Naive thymus-derived CD8-positive, alpha-beta T cell (primary cell): ENCODE data around the gene ADAMTS17. TPM values are rescaled to one million over a fixed set of nuclear protein-coding genes. Genes with fewer than 3 reads are reported as not detected.

ENCODE experiments used
- ATAC-seq, 2 donors: fragments of 150-1000 bp; cut with Tn5 transposase in 1 of 2; sonication (Bioruptor Pico), chemical (Tn5 transposase) in 1 of 2; 1 replicate in 1 of 2; 2 replicates in 1 of 2; pipeline ENCODE4 v1.10.0; 2021; ENCODE audit warnings: mild to moderate bottlenecking in 2 of 2, moderate library complexity in 2 of 2
- POLR2A ChIA-PET: fragments of 350-600 bp; sonication (Branson Sonifier 250); formaldehyde crosslinking; loops from one replicate; lab custom pipeline; 2021; ENCODE audit warnings: antibody characterized with exemption; lab: Charles Lee
- DNase-seq, 10 donors: peaks; one replicate each; pipeline versions ENCODE4 v3.0.0 to v3.0.0-alpha.2; 2020 to 2022
- H3K27ac Mint-ChIP-seq, 10 donors: one replicate each; pipeline ENCODE4 v1.8.0; 2020 to 2022; ENCODE audit warnings: mild to moderate bottlenecking in 10 of 10, mixed read lengths in 10 of 10, moderate library complexity in 4 of 10, inconsistent platforms in 1 of 10
- H3K27me3 Mint-ChIP-seq, 5 donors: one replicate each; pipeline ENCODE4 v1.8.0; 2021 to 2022; ENCODE audit warnings: mixed read lengths in 5 of 5
- H3K36me3 Mint-ChIP-seq, 3 donors: one replicate each; pipeline ENCODE4 v1.8.0; 2020 to 2022; ENCODE audit warnings: mixed read lengths in 3 of 3, mild to moderate bottlenecking in 2 of 3, inconsistent platforms in 1 of 3
- H3K4me1 Mint-ChIP-seq, 4 donors: one replicate each; pipeline ENCODE4 v1.8.0; 2021 to 2022; ENCODE audit warnings: mixed read lengths in 4 of 4
- H3K4me3 Mint-ChIP-seq, 10 donors: one replicate each; pipeline ENCODE4 v1.8.0; 2020 to 2022; ENCODE audit warnings: mild to moderate bottlenecking in 10 of 10, mixed read lengths in 10 of 10, moderate library complexity in 6 of 10, inconsistent platforms in 1 of 10
- H3K9me3 Mint-ChIP-seq, 9 donors: one replicate each; pipeline ENCODE4 v1.8.0; 2020 to 2022; ENCODE audit warnings: mixed read lengths in 9 of 9, mild to moderate bottlenecking in 3 of 9, inconsistent platforms in 1 of 9, moderate library complexity in 1 of 9
- polyA plus RNA-seq, 3 donors: library from polyadenylated mRNA; unstranded; fragments of 300-500 nt; fragmentation: Illumina TruSeq; gene quantifications; one replicate each; pipeline ENCODE4 v1.2.3, GENCODE V29; 2021
- total RNA-seq, 8 experiments: library from RNA in 2 of 8; stranded (reverse) in 2 of 8; gene quantifications; one replicate each; pipeline ENCODE4 v1.2.3 and lab custom pipeline; 2021 to 2026

Gene ADAMTS17
- total and polyA plus RNA-seq, 5 experiments from 2014 or later, result 0.20 to 4.6 (median 1.8) TPM

DNA sequence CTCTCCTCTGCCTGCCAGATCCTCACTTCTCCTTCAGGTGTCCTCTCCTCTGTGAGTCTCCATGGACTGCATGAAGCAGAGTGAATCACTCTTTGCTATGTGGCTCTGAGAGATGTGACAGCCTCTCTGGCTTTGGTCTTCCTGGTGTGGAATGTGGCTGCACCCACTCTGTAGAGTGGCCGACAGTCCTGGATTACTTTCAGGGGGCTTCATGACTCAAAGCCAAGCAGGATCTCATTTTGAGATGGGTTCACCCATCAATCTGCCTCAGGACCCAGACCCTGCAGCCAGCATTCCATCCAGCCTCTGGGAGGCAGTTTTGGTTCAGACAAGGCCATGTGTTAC is 386.6 kb downstream of the ADAMTS17 start:
- Mint-ChIP-seq H3K27me3 (peaks cover 5 to 68% (median 35%) of the 10 kb centered on the region in 5 donors), H3K36me3 (peaks cover 2 to 6% (median 3%) of the 10 kb centered on the region in 3 donors), H3K27ac (no peak overlapping the region), H3K4me1 (peaks cover 9 to 16% (median 12%) of the 10 kb centered on the region in 4 donors), H3K9me3 (peaks cover 0 to 6% (median 2%) of the 10 kb centered on the region in 9 donors), H3K4me3 (no peak overlapping the region)
- ATAC-seq, result no peak
- DNase-seq, result no peak
- POLR2A ChIA-PET, result no interaction called here

DNA sequence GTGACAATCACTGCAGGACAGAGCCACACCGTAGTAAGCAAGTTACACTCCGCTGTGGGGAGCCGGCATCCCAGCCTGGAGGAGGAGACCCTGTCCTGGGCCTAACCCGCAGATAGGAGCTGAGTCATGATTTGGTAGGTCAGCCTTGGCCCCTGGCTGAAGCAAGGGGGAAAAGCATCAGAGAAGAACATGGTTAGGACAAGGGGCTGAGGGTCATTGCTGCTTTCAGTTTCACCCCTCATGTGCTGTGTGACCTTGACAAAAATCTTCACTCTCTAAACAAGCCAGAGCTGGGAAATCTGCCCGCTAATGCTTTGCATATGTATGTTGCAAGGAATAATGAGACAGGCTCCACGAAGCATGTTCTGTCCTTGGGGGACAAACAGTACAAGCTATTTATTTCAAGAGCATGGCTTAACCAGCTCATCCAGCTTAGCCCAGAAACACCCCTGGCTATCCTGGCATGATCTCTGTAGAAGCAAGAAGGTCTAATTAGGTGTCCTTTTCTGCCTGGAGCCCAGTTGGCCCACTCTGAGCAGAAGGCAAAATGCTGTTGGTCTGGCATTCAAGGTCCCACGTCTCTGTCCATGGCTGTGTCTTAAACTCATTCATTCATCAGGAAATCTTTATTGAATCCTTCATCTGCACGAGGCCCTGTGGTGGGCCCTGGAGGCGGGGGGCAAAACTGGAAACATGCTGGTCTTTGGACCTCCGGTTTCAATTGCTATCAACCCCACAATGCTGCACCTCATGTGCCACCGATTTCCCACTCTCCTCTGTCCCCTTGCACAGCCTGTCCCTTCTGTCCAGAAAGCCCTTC is 387.2 kb downstream of the ADAMTS17 start:
- POLR2A ChIA-PET, result no interaction called here
- DNase-seq, result no peak
- peaks cover 4 to 62% (median 32%) of the 10 kb centered on the region in 5 donors for H3K27me3 Mint-ChIP-seq

DNA sequence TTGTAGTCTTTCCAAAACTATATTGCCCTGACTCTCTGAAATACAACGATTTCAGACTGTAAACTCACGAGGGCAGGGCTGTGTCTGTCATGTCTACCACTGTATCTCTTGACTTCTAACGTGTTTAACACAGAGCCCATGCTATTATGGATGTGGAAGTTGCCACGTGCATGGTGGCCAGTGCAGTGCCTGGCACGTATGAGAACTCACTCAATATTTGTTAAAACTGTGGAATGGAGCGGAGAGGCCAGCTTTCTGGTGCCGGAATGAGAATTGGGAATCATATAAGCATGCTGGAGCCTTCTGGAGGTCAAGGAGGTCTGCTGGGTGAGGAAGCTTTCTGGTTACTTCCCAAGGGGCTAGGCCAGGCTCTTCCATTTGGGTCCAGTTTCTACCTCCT is 387.9 kb downstream of the ADAMTS17 start:
- H3K27me3 Mint-ChIP-seq, result peaks cover 4 to 59% (median 31%) of the 10 kb centered on the region in 5 donors
- POLR2A ChIA-PET, result no interaction called here
- H3K36me3 Mint-ChIP-seq, result peaks cover 2 to 10% (median 9%) of the 10 kb centered on the region in 3 donors
- DNase-seq, result no peak
- H3K4me1 Mint-ChIP-seq, result peaks cover 9 to 16% (median 12%) of the 10 kb centered on the region in 4 donors
- no peak overlapping the region for H3K4me3 Mint-ChIP-seq
- ATAC-seq, result no peak
- H3K27ac Mint-ChIP-seq, result no peak overlapping the region
- H3K9me3 Mint-ChIP-seq, result peaks cover 0 to 14% (median 5%) of the 10 kb centered on the region in 9 donors

More for the DNA sequence above, 387.2 kb downstream of the ADAMTS17 start:
- peaks cover 9 to 16% (median 12%) of the 10 kb centered on the region in 4 donors for H3K4me1 Mint-ChIP-seq
- H3K4me3 Mint-ChIP-seq, result no peak overlapping the region
- peaks cover 0 to 11% (median 3%) of the 10 kb centered on the region in 9 donors for H3K9me3 Mint-ChIP-seq
- H3K36me3 Mint-ChIP-seq, result peaks cover 2 to 9% (median 7%) of the 10 kb centered on the region in 3 donors
- H3K27ac Mint-ChIP-seq, result no peak overlapping the region
- ATAC-seq, result no peak

DNA sequence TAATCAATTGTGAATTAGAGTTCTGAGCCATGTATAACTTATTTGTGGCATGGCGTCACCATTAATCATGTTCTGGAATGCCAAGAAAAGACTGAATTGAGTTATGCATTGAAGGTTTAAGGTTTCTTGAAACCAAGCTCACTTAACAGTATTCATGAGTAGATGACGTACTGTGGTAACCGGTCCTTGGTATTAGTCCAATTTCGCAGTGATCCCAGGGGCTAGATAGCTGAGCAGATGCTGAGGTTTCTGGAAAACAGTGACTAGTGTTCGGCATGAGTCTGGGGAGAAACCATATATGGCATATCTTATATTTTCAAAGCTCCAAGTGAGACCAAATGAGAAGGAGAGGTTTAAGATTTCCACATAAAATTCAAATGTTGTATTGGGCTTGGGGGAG is 390.3 kb downstream of the ADAMTS17 start:
- Mint-ChIP-seq H3K4me3 (no peak overlapping the region), H3K27me3 (peaks cover 3 to 38% (median 21%) of the 10 kb centered on the region in 5 donors), H3K9me3 (peaks cover 0 to 27% (median 12%) of the 10 kb centered on the region in 9 donors), H3K4me1 (peaks cover 0 to 2% (median under 1%) of the 10 kb centered on the region in 4 donors), H3K27ac (no peak overlapping the region), H3K36me3 (peaks cover 4 to 21% (median 15%) of the 10 kb centered on the region in 3 donors)
- DNase-seq, result no peak
- POLR2A ChIA-PET, result no interaction called here
- ATAC-seq, result no peak

DNA sequence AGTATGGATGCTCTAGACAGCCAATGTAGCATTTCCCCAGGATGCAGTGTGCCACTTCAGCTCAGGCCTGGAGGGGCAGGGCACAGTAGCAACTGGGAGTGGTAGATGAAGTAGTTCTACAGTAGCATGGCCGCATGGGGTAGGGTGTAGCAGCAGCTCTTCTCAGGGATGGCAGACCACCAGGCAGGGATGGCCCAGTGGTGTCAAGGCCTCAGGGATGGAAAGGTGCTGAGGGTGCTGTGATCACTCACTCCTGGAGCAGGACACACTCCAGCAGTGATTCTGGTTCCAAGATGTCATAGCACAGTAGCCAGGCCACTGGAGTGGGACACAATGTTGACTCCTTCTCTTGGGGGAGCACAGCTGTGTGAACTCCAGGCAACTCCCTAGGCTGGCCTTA is 397.6 kb downstream of the ADAMTS17 start:
- H3K9me3 Mint-ChIP-seq, result peaks cover 16 to 56% (median 38%) of the 10 kb centered on the region in 9 donors
- POLR2A ChIA-PET, result no interaction called here
- no peak for DNase-seq

DNA sequence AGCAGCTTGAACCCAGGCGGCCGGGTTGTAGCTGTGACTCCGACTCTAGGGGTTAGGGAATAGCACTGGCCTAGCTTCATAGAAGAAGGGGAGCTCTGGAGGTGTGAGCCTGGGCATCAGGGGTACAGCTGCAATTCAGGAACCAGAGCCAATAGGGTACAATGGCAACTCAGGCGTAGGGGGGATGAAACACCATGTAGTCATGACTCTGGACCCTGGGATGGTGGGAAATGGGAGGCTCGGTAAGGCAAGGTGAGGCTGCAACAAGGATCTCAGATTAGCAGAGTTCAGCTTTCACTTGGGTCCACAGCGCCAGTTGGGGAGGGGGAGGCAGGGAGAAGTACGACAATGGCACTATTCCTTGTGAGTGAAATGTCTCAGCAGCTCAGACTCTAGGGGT is 398.3 kb downstream of the ADAMTS17 start:
- peaks cover 20 to 61% (median 35%) of the 10 kb centered on the region in 9 donors for H3K9me3 Mint-ChIP-seq
- ATAC-seq (no peak), DNase-seq (no peak)
- POLR2A ChIA-PET, result no interaction called here
- H3K27me3 Mint-ChIP-seq, result peaks cover 4 to 17% (median 12%) of the 10 kb centered on the region in 5 donors
- H3K36me3 Mint-ChIP-seq, result peaks cover 4 to 50% (median 14%) of the 10 kb centered on the region in 3 donors
- no peak overlapping the region for H3K27ac Mint-ChIP-seq
- no peaks in the 10 kb centered on the region for H3K4me1 Mint-ChIP-seq
- H3K4me3 Mint-ChIP-seq, result no peak overlapping the region

More for the DNA sequence above, 397.6 kb downstream of the ADAMTS17 start:
- Mint-ChIP-seq H3K4me1 (no peaks in the 10 kb centered on the region), H3K27me3 (peaks cover 4 to 16% (median 12%) of the 10 kb centered on the region in 5 donors), H3K36me3 (peaks cover 4 to 44% (median 16%) of the 10 kb centered on the region in 3 donors), H3K4me3 (no peak overlapping the region), H3K27ac (no peak overlapping the region)
- no peak for ATAC-seq

DNA sequence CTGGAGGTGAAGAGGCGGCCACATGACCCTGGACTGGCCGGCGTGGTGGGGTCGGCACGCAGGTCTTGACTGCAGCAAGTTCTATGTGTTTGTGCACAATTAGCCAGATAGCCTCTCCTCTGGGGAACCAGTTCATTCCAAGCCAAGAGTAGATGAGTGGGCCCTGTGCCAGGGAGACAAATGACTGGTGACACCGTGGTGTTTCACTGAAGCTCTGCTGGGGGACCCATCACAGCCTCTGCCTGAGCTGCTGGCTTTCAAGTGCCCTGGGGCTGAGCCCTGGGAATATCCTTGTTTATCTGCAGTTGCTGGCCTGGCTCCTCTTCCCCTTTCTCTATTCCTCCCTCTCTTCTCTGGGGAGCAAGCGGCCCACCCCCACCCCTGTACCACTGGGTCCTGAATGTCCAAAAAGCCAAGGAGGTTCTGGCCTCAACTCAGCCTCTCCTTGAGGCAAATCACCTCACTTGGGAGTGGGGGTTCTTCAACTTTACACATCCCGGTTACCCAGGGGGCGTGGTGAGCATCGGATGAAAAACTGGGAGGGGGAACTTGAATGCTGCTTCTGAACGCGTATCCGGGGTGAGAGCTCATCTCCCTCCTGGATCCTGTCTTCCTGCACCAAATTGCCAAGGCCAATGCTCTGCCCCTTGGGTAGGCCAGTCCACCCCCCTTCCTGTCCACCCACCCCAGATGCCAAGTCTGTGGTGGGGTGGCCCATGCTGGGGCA is 408.9 kb downstream of the ADAMTS17 start:
- Mint-ChIP-seq H3K27ac (no peak overlapping the region), H3K4me3 (no peak overlapping the region), H3K4me1 (peaks cover 3 to 15% (median 13%) of the 10 kb centered on the region in 4 donors), H3K36me3 (no peaks in the 10 kb centered on the region), H3K9me3 (peaks cover 0 to 3% (median 0%) of the 10 kb centered on the region in 9 donors), H3K27me3 (peaks cover 0 to 12% (median 7%) of the 10 kb centered on the region in 5 donors)
- POLR2A ChIA-PET, result interaction anchor here (1.0 kb wide), 1 partner anchor 406 kb away, joined by 4 read pairs; no protein-coding TSS in a partner anchor
- DNase-seq, result no peak
- no peak for ATAC-seq

DNA sequence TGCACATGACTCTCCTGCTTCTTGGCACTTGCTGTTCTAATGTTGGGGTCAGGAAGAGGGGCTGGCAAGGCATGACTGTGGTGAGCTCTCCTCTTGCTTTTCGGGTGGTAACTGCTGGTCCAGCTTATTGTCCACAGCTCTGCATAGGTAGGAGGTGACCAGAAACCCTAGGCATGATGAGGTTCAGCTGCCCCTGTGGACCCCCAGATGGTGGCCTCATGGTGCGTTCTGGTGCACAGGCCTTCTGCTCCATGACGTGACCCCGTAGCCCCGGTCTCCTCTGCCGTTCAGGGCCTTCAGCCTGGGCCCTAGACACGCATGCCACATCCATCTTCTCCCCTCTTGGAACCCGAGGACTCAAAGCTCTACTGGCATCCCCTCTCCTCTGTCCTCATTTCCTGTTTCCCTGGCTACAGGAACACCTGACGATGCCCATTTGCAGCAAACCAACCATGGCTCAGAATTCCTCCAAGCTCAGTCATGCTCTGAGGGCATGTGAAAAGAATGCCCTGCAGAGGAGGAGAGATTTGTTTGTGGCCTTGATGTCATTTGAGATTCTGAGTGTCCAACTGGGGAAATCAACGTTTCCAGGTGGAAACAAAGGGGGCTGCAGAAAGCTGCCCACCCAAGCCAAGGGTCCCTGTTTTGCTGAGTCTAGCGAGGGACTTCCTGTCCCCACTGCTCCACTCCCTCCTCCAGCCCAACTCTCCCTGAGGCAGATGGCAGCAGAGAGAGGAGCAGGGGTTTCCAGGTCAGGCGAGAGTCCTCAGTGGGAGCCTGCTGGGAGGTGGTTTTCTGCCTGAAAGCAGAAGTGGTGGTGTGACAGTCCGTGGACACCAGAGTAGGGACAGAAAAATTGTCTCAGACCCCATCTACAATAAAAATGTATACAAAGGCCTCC is 409.8 kb downstream of the ADAMTS17 start:
- ATAC-seq, result no peak
- no peak overlapping the region for H3K4me3 Mint-ChIP-seq
- H3K36me3 Mint-ChIP-seq, result no peaks in the 10 kb centered on the region
- peaks cover 0 to 12% (median 7%) of the 10 kb centered on the region in 5 donors for H3K27me3 Mint-ChIP-seq
- DNase-seq, result no peak
- POLR2A ChIA-PET, result interaction anchor here (1.0 kb wide), 1 partner anchor 407 kb away, joined by 4 read pairs; no protein-coding TSS in a partner anchor
- peaks cover 0 to 3% (median 0%) of the 10 kb centered on the region in 9 donors for H3K9me3 Mint-ChIP-seq
- peaks cover 3 to 15% (median 13%) of the 10 kb centered on the region in 4 donors for H3K4me1 Mint-ChIP-seq
- no peak overlapping the region for H3K27ac Mint-ChIP-seq

DNA sequence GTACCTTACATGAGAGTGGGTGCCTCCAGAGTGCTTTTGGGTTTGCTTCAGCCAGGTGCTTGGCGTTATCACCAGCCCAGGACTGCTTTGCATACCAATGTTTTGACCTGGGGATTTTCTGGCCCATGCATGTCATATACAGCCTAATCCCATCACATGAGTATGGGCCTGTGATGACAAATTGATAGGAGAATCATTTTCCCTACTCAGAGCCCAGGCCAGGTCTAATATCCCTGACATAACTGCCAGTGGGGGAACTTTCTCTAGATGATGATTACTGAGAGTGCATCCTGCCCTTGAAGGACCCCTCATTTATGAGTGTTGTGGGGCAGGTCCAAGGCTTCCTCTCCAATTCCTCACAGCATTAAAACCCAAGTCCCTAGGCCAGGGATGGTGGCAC is 411.1 kb downstream of the ADAMTS17 start:
- no peak for ATAC-seq
- Mint-ChIP-seq H3K9me3 (no peaks in the 10 kb centered on the region), H3K36me3 (no peaks in the 10 kb centered on the region), H3K4me1 (peaks cover 5 to 20% (median 18%) of the 10 kb centered on the region in 4 donors), H3K27me3 (peaks cover 0 to 9% (median 0%) of the 10 kb centered on the region in 5 donors), H3K27ac (peak overlapping the region in 1 of 10 donors; percentile 69), H3K4me3 (peak overlapping the region in 4 of 10 donors; percentile 7 to 44 (median 34))
- POLR2A ChIA-PET, result no interaction called here
- DNase-seq, result no peak

DNA sequence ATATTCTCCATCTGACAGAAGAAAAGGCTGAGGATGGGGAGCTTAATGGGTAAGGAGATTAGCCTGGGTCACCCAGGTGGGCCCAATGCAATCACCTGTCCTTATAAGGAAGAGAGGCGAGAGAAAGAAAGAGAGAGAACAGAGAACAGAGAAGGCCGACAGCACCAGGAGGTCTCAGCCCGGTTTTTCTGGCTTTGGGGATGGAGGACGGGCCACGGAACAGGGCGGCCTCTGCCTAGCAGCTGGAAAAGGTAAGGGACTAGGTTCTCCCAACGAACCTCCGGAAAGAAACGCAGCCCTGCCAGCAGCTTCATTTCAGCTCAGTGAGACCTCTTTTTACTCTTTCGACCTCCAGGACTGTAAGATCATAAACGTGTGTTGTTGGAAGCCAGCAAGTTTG is 412.5 kb downstream of the ADAMTS17 start:
- DNase-seq (no peak), ATAC-seq (no peak)
- Mint-ChIP-seq H3K4me1 (peaks cover 5 to 21% (median 19%) of the 10 kb centered on the region in 4 donors), H3K36me3 (no peaks in the 10 kb centered on the region), H3K4me3 (peak overlapping the region in 8 of 10 donors; percentile 56 to 92 (median 82)), H3K9me3 (no peaks in the 10 kb centered on the region), H3K27ac (peak overlapping the region in 8 of 10 donors; percentile 4 to 97 (median 62)), H3K27me3 (peaks cover 0 to under 1% (median 0%) of the 10 kb centered on the region in 5 donors)
- POLR2A ChIA-PET, result interaction anchor here (0.6 to 2.0 kb wide), 6 partner anchors 409 to 669 kb away, joined by 3 to 20 read pairs (median 6); partner anchors contain the start of gene ADAMTS17

DNA sequence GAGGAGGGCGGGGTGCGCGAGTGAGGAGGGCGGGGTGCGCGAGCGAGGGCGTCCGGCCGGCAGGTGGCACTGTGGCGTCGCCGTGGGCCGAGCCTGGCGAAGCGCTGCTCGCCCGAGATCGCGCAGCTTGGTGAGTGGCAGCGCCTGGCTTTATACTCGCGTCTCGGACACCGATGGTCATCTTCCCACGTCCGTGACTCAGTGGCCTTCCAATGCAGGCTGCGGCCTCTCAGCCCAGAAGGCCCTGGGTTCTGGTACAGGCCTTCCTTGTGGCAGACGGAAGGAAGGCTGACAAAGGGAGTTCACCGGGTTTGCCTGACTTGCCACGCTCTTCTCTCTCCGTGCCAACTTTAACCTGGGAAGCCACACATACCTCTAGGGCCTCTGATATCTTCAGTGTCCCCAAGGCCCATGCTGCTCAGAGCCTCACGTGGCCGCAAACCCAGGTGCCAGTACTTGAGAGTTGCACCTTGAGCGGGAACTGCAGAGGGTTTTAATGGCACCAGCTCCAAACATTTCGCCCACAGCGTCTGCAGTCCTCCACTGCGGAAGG is 413.3 kb downstream of the ADAMTS17 start:
- POLR2A ChIA-PET, result interaction anchor here (0.5 to 2.0 kb wide), 9 partner anchors 401 to 801 kb away, joined by 3 to 20 read pairs (median 3); partner anchors contain the start of gene ADAMTS17
- Mint-ChIP-seq H3K4me1 (peaks cover 5 to 21% (median 19%) of the 10 kb centered on the region in 4 donors), H3K4me3 (peak overlapping the region; percentile 76 to 92 (median 86)), H3K27me3 (peaks cover 0 to 8% (median 1%) of the 10 kb centered on the region in 5 donors), H3K36me3 (no peaks in the 10 kb centered on the region), H3K9me3 (no peaks in the 10 kb centered on the region), H3K27ac (peak overlapping the region; percentile 71 to 97 (median 92))
- ATAC-seq, result peak; percentile 89 to 90
- DNase-seq, result peak; percentile 74 to 91 (median 88)
